PFSK-1 (cell line): ENCODE measurements around the gene RASA3.

Experiments used
- POLR2AphosphoS5 ChIP-seq: IDR thresholded peaks from 2 replicates; pipeline ENCODE4 v1.6.1; 2012; ENCODE audit warnings: low read depth, mild to moderate bottlenecking, control low read depth, low read length, moderate library complexity
- TAF1 ChIP-seq: IDR thresholded peaks from 2 replicates; pipeline ENCODE4 v1.6.1; 2012; ENCODE audit warnings: low read length, control low read depth, borderline replicate concordance; ENCODE audit not compliant: insufficient read depth

GRCh38 chr13:114027826-114028225 is 104.6 kb downstream of the RASA3 start:
- TF ChIP-seq TAF1 (no peak), POLR2AphosphoS5 (no peak)
